ENCODE data around the gene TOMM40L. TPM values are rescaled to one million over a fixed set of nuclear protein-coding genes. Genes with fewer than 3 reads are reported as not detected.

Gene TOMM40L
- total and polyA plus RNA-seq, 2 experiments from 2014 or later: 12.5 to 13.6 TPM

GRCh38 chr1:161261261-161262235, 35.7 kb downstream of the TOMM40L start:
- peaks cover 43% of the 10 kb centered on the region for H3K27me3 ChIP-seq
- TF ChIP-seq, protein P1, sequence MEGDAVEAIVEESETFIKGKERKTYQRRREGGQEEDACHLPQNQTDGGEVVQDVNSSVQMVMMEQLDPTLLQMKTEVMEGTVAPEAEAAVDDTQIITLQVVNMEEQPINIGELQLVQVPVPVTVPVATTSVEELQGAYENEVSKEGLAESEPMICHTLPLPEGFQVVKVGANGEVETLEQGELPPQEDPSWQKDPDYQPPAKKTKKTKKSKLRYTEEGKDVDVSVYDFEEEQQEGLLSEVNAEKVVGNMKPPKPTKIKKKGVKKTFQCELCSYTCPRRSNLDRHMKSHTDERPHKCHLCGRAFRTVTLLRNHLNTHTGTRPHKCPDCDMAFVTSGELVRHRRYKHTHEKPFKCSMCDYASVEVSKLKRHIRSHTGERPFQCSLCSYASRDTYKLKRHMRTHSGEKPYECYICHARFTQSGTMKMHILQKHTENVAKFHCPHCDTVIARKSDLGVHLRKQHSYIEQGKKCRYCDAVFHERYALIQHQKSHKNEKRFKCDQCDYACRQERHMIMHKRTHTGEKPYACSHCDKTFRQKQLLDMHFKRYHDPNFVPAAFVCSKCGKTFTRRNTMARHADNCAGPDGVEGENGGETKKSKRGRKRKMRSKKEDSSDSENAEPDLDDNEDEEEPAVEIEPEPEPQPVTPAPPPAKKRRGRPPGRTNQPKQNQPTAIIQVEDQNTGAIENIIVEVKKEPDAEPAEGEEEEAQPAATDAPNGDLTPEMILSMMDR (IDR thresholded peaks at IDR 0.05; ENCODE audit: low read depth, low read length): no peak
- no peaks in the 10 kb centered on the region for H3K9me3 ChIP-seq (ENCODE audit: low read depth)
- H3K36me3 ChIP-seq: no peaks in the 10 kb centered on the region
- no peak overlapping the region for H3K4me3 ChIP-seq
- no peak overlapping the region for H3K27ac ChIP-seq
- H3K4me1 ChIP-seq (ENCODE audit: low read depth): peaks cover 5% of the 10 kb centered on the region
- no peak for DNase-seq (ENCODE audit: low read depth in 1 of 2, low spot score in 1 of 2)

GRCh38 chr1:161265305-161265704, 39.4 kb downstream of the TOMM40L start:
- TF ChIP-seq, protein P1 (IDR thresholded peaks at IDR 0.05; ENCODE audit: low read depth, low read length): no peak
- H3K36me3 ChIP-seq: no peaks in the 10 kb centered on the region

DNA sequence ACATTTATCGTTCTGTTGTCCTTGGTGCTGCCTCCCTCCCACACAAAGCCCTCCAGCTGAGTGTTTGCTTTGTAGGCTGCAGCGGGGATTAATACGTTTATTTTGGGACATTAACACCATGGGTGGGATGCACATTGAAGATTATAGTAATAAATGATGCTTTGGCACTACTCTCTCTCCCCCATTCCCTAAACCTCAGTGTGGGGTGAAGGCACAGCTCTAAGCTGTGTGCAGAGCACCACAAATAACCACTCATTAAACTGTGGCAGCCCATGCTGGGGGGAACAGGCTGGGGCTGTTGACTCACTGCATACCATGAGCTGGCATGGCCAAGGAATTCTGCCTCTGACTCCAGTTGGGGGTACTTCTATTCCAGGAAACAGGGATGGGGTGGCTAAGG, 40.3 kb downstream of the TOMM40L start:
- no peak for DNase-seq (ENCODE audit: low read depth in 1 of 2, low spot score in 1 of 2)
- Histone ChIP-seq H3K4me3 (no peak overlapping the region), H3K9me3 (ENCODE audit: low read depth) (no peaks in the 10 kb centered on the region), H3K27me3 (peaks cover 11% of the 10 kb centered on the region), H3K4me1 (ENCODE audit: low read depth) (peaks cover 14% of the 10 kb centered on the region), H3K27ac (peak overlapping the region; percentile 85), H3K36me3 (no peaks in the 10 kb centered on the region)
- TF ChIP-seq, protein P1 (IDR thresholded peaks at IDR 0.05; ENCODE audit: low read depth, low read length): no peak

More at GRCh38 chr1:161265305-161265704, 39.4 kb downstream of the TOMM40L start:
- no peak for DNase-seq (ENCODE audit: low read depth in 1 of 2, low spot score in 1 of 2)
- Histone ChIP-seq H3K9me3 (ENCODE audit: low read depth) (no peaks in the 10 kb centered on the region), H3K4me3 (no peak overlapping the region), H3K27ac (no peak overlapping the region), H3K4me1 (ENCODE audit: low read depth) (peaks cover 14% of the 10 kb centered on the region), H3K27me3 (peaks cover 20% of the 10 kb centered on the region)

DNA sequence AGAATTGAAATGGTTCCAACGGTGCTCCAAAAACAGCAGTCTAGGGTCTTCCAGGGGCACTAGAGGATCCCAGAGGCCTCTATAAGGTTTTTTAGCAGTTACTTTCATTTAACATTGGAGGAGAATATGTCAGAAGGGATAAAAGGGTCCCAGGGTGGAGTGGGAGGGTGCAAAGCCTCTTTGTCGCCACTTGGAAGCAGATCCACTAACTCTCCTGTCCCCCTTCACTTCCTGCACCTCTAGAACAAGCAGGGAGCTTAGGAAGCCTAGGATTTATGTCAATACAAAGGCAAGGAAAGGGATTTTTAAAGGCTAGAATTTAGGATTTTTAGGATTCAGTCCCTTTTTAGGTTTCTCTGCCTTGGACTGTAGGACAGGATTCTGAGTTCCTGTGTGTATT, 41.0 kb downstream of the TOMM40L start:
- H3K9me3 ChIP-seq (ENCODE audit: low read depth): no peaks in the 10 kb centered on the region
- TF ChIP-seq, protein P1 (IDR thresholded peaks at IDR 0.05; ENCODE audit: low read depth, low read length): no peak
- no peak for DNase-seq (ENCODE audit: low read depth in 1 of 2, low spot score in 1 of 2)
- H3K4me3 ChIP-seq: no peak overlapping the region
- H3K4me1 ChIP-seq (ENCODE audit: low read depth): peaks cover 14% of the 10 kb centered on the region
- H3K27ac ChIP-seq: peak overlapping the region; percentile 85
- H3K36me3 ChIP-seq: no peaks in the 10 kb centered on the region
- H3K27me3 ChIP-seq: peaks cover 5% of the 10 kb centered on the region

DNA sequence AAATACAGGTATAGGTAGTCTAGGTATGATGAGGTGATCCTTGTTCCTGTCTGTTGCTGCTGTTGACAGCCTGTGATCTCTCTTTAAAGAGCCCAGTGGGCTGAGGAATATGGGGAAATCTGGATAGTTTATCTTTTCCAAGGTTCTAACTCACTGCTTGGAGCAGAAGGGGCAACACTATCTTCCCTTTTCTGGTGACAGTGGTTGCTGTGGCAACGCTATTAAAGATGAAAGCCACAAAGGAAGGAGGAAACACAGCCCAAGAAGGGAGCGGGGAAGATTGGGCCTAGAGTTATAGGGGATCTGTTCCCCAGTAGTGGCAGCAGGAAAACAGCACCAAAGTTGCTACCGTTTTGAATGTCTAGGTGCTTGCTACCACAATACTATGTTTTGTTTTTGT, 41.5 kb downstream of the TOMM40L start:
- H3K36me3 ChIP-seq: no peaks in the 10 kb centered on the region
- TF ChIP-seq, protein P1 (IDR thresholded peaks at IDR 0.05; ENCODE audit: low read depth, low read length): no peak
- DNase-seq (ENCODE audit: low read depth in 1 of 2, low spot score in 1 of 2): no peak
- peaks cover 3% of the 10 kb centered on the region for H3K27me3 ChIP-seq
- H3K4me1 ChIP-seq (ENCODE audit: low read depth): peaks cover 14% of the 10 kb centered on the region
- peak overlapping the region; percentile 85 for H3K27ac ChIP-seq
- H3K9me3 ChIP-seq (ENCODE audit: low read depth): no peaks in the 10 kb centered on the region
- H3K4me3 ChIP-seq: no peak overlapping the region
